Measurements from ENCODE around the gene AP5M1. TPM values are rescaled to one million over a fixed set of nuclear protein-coding genes. Genes with fewer than 3 reads are reported as not detected.
"Not testable (repeated sequence)": the region's sequence is repeated elsewhere in the genome, so short reads cannot be mapped to it uniquely, and the experiment has no call there.

The AP5M1 gene
- total RNA-seq, 4 donors from 2014 or later, result 22.7 to 30.6 (median 29.2) TPM

DNA sequence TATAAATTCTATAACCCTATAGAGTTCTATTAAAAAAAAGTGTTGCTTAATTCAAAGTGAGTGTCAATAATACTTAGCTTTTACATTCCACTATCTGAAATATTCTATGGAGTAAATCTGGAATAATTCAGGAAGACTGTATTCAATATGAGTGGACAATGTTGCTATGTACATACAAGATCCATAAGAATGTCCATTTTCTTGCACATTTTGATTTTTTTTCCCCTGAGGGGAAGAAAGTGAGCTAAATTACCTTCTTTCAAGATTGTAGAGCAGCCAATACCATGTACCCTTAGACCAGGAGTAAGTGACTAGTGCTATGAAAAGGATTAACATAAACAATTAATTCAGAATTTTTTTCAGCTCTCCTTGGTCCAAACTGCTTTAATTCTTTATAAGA lies 25.5 kb upstream of the AP5M1 start:
- Histone ChIP-seq H3K4me1 (no peaks in the 10 kb centered on the region), H3K9me3 (no peaks in the 10 kb centered on the region), H3K4me3 (no peak overlapping the region), H3K27me3 (no peaks in the 10 kb centered on the region), H3K36me3 (peaks cover 25% of the 10 kb centered on the region), H3K27ac (no peak overlapping the region)
- DNase-seq (ENCODE audit: low spot score in 2 of 2), result no peak
- TF ChIP-seq, protein P1, sequence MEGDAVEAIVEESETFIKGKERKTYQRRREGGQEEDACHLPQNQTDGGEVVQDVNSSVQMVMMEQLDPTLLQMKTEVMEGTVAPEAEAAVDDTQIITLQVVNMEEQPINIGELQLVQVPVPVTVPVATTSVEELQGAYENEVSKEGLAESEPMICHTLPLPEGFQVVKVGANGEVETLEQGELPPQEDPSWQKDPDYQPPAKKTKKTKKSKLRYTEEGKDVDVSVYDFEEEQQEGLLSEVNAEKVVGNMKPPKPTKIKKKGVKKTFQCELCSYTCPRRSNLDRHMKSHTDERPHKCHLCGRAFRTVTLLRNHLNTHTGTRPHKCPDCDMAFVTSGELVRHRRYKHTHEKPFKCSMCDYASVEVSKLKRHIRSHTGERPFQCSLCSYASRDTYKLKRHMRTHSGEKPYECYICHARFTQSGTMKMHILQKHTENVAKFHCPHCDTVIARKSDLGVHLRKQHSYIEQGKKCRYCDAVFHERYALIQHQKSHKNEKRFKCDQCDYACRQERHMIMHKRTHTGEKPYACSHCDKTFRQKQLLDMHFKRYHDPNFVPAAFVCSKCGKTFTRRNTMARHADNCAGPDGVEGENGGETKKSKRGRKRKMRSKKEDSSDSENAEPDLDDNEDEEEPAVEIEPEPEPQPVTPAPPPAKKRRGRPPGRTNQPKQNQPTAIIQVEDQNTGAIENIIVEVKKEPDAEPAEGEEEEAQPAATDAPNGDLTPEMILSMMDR (IDR thresholded peaks at IDR 0.05), result no peak
- TF ChIP-seq POLR2A (IDR thresholded peaks at IDR 0.05) (no peak), EP300 (IDR thresholded peaks at IDR 0.05) (no peak), POLR2AphosphoS5 (IDR thresholded peaks at IDR 0.05) (no peak)

DNA sequence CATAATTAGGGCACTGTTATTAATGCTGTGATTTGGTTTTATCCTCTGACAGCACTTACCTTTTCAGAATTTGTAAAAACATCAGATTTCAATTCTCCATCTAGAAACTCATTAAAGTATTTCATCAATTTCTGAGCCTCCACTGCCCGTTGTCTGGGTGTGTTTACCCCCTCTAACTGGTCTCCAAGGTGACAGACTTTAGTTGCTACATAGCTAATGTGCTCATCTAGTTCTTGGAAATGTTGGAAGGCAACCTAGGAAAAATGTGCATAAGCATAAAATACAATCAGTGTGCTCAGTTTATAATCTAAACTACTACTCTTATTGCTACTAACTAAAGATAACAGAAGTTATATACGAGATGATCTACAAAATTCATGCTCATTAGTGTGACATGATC lies 24.7 kb upstream of the AP5M1 start:
- H3K36me3 ChIP-seq, result peaks cover 20% of the 10 kb centered on the region
- no peak overlapping the region for H3K4me3 ChIP-seq
- no peak for DNase-seq (ENCODE audit: low spot score in 2 of 2)

DNA sequence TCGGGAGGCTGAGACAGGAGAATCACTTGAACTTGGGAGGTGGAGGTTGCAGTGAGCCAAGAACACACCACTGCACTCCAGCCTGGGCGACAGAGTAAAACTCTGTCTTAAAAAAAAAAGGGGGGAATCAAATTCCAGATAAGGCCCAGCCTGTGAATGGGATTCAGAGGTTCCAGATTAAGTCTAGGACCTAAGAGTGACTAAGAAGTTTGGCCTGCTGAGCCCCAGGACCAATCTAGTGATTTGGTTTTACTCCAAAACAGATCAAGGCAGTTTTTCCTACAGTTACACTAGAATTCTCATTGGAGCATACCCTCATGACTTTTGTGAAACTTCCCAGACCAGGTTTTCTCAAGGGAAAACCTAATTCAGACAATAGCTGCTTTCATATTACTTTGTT lies 22.8 kb upstream of the AP5M1 start:
- no peaks in the 10 kb centered on the region for H3K27me3 ChIP-seq
- H3K4me1 ChIP-seq, result no peaks in the 10 kb centered on the region
- TF ChIP-seq POLR2AphosphoS5 (IDR thresholded peaks at IDR 0.05) (no peak), POLR2A (IDR thresholded peaks at IDR 0.05) (no peak), EP300 (IDR thresholded peaks at IDR 0.05) (no peak)
- TF ChIP-seq, protein P1 (IDR thresholded peaks at IDR 0.05), result no peak
- no peak overlapping the region for H3K27ac ChIP-seq
- no peaks in the 10 kb centered on the region for H3K9me3 ChIP-seq
- H3K36me3 ChIP-seq, result peaks cover 13% of the 10 kb centered on the region
- no peak for DNase-seq (ENCODE audit: low spot score in 2 of 2)
- H3K4me3 ChIP-seq, result no peak overlapping the region
- 94% methylated on average over 2 of the region's 2 CpGs for WGBS

More for the DNA sequence above, 24.7 kb upstream of the AP5M1 start:
- H3K27me3 ChIP-seq, result no peaks in the 10 kb centered on the region
- 48% methylated on average over 2 of the region's 2 CpGs for WGBS
- TF ChIP-seq POLR2A (IDR thresholded peaks at IDR 0.05), result no peak
- TF ChIP-seq, protein P1 (IDR thresholded peaks at IDR 0.05), result no peak
- TF ChIP-seq POLR2AphosphoS5 (IDR thresholded peaks at IDR 0.05), result no peak
- TF ChIP-seq EP300 (IDR thresholded peaks at IDR 0.05), result no peak
- H3K27ac ChIP-seq, result no peak overlapping the region
- no peaks in the 10 kb centered on the region for H3K4me1 ChIP-seq
- no peaks in the 10 kb centered on the region for H3K9me3 ChIP-seq

DNA sequence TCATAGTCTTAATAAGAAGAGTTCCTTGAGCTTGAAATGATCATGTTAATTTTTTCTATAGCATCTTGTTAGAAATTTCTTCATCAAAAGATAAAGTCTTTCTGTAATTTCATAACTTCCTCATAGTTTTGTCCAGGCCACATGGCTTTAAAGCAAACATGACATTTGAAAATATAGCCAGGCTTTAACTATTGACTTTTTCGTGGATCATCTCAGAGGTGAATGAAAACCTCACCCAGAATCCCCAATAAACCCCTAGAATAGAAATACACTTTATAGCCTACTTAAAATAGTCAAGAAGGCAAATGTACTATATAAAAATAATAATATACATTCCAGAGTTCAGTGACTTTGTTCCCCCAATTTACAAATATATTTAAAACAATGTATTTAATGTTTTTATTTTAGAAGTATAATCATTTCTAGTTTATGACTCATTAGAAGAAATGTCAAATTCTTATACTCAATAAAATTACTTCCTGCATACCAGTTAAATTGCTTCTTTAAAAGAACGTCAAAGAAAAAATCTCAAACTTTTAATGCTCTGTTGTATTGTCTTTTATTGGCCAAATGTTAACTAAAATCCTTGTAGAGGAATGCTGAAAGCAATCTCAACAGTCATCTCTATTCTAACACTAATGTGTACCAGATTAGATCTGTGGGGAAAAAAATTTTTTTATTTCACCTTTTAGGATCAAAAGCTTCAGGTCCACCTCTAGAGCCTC lies 21.7 kb upstream of the AP5M1 start:
- H3K36me3 ChIP-seq, result peaks cover 12% of the 10 kb centered on the region
- H3K27ac ChIP-seq, result no peak overlapping the region
- TF ChIP-seq POLR2AphosphoS5 (IDR thresholded peaks at IDR 0.05) (no peak), EP300 (IDR thresholded peaks at IDR 0.05) (no peak), POLR2A (IDR thresholded peaks at IDR 0.05) (no peak)
- TF ChIP-seq, protein P1 (IDR thresholded peaks at IDR 0.05), result no peak
- H3K4me3 ChIP-seq, result no peak overlapping the region
- no peaks in the 10 kb centered on the region for H3K27me3 ChIP-seq
- no peaks in the 10 kb centered on the region for H3K9me3 ChIP-seq
- H3K4me1 ChIP-seq, result peaks cover 3% of the 10 kb centered on the region
- no peak for DNase-seq (ENCODE audit: low spot score in 2 of 2)
- 62% methylated on average over 2 of the region's 2 CpGs for WGBS

DNA sequence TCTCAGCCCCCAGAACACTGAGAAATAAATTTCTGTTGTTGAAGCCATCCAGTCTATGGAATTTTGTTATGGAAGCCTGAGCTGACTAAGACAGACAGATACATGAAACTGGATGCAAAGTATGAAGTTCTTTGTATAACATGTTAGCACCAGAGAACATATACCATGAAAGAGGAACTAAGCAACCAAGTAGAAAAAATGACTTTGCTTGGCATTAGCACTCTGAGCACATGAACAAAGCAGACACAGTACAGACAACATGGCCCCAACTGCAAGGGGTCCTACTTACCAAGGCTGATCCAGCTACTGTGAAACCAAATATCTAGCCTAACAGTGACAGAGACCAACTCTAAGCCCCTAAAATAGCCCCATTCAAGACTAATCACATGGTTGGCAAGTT lies 13.9 kb upstream of the AP5M1 start:
- no peaks in the 10 kb centered on the region for H3K36me3 ChIP-seq
- no peaks in the 10 kb centered on the region for H3K27me3 ChIP-seq
- no peak overlapping the region for H3K27ac ChIP-seq
- H3K4me1 ChIP-seq, result peaks cover 8% of the 10 kb centered on the region
- H3K9me3 ChIP-seq, result no peaks in the 10 kb centered on the region
- no peak for DNase-seq (ENCODE audit: low spot score in 2 of 2)
- no peak overlapping the region for H3K4me3 ChIP-seq
- TF ChIP-seq POLR2AphosphoS5 (IDR thresholded peaks at IDR 0.05), result no peak
- no peak for TF ChIP-seq POLR2A (IDR thresholded peaks at IDR 0.05)
- no peak for TF ChIP-seq EP300 (IDR thresholded peaks at IDR 0.05)
- TF ChIP-seq, protein P1 (IDR thresholded peaks at IDR 0.05), result no peak

DNA sequence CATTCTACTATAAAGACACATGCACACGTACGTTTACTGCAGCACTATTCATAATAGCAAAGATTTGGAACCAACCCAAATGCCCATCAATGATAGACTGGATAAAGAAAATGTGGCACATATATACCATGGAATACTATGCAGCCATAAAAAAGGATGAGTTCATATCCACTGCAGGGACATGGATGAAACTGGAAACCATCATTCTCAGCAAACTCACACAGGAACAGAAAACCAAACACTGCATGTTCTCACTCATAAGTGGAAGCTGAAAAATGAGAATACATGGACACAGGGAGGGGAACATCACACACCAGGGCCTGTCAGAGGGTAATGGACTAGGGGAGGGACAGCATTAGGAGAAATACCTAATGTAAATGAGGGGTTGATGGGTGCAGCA lies 10.6 kb upstream of the AP5M1 start:
- not testable (repeated sequence) for DNase-seq (ENCODE audit: low spot score in 2 of 2); H3K27me3 ChIP-seq; H3K9me3 ChIP-seq; H3K4me3 ChIP-seq; H3K27ac ChIP-seq; H3K36me3 ChIP-seq
- WGBS, result 87% methylated on average over 2 of the region's 2 CpGs
- H3K4me1 ChIP-seq, result peaks cover 11% of the 10 kb centered on the region

Measured in suprapubic skin (tissue), 4 donors.